ENCODE measurements around the gene MPO. TPM values are rescaled to one million over a fixed set of nuclear protein-coding genes. Genes with fewer than 3 reads are reported as not detected.

Gene MPO
- total RNA-seq, 1 experiment from 2014 or later, result not detected

DNA sequence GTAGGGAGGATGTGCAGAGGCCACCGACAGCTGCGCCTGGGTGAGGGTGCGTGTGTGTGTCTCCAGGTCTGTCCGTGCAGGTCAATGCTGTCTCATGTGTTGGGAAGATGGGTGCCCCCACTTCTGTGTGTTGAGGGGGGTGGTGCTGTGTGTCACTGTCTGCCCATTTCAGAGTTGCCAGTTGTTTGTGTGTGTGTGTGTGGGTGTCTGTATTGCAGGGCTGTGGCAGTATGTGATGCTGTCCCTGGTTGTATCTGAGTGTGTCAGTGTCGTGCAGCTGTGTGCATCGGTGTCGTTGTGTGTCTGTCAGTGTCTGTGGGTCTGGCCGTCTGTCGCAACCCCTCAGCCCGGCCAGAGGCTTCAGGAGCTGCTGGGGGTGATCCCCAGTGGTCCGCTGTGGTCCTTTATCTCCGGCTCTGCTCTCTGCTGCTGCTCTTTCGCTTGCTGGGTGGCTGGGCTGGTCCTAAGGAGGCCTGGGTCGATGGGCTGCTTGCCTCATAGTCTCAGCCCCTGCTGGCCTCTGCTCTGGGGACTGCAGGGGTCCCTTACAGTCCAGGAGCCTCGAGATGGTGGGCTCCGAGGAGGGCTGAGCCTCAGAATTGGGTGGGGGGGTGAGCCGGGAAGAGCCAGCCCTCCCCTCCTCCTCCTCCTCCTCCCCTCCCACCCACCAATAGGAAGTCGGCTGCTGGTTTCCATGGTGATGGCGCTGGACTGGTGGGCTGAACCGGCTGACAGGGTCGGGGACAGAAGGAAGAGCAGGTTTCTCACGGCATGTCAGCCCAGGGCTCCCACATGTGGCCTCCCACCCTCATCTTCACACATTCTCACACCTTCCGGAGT is 47.7 kb upstream of the MPO start, which contains the start of gene TSPOAP1:
Gene TSPOAP1 (minus strand): TSS at position 601 of the 840 bp plus-strand sequence. CDS start 875 bp downstream, outside the sequence.
- POLR2A ChIA-PET, result no interaction called here

More for the DNA sequence above, 47.7 kb upstream of the MPO start, which contains the start of gene TSPOAP1:
- H4K20me1 ChIP-seq (ENCODE audit: insufficient read depth), result no peaks in the 10 kb centered on the region
- ChIA-PET CTCF (interaction anchor here (1.0 to 3.5 kb wide), 2 partner anchors 11 to 119 kb away, joined by 3 to 16 read pairs; no protein-coding TSS in a partner anchor), RAD21 (ENCODE audit: low non-redundant PET in 1 of 2, low total read pairs in 2 of 2, uncharacterized antibody in 2 of 2, unreplicated experiment in 2 of 2) (no interaction called here)
- ATAC-seq, result no peak
- no peaks in the 10 kb centered on the region for H3K36me3 ChIP-seq (ENCODE audit: control insufficient read depth in 1 of 2, insufficient read depth in 2 of 2, low read length in 2 of 2)
- TF ChIP-seq, protein P1, sequence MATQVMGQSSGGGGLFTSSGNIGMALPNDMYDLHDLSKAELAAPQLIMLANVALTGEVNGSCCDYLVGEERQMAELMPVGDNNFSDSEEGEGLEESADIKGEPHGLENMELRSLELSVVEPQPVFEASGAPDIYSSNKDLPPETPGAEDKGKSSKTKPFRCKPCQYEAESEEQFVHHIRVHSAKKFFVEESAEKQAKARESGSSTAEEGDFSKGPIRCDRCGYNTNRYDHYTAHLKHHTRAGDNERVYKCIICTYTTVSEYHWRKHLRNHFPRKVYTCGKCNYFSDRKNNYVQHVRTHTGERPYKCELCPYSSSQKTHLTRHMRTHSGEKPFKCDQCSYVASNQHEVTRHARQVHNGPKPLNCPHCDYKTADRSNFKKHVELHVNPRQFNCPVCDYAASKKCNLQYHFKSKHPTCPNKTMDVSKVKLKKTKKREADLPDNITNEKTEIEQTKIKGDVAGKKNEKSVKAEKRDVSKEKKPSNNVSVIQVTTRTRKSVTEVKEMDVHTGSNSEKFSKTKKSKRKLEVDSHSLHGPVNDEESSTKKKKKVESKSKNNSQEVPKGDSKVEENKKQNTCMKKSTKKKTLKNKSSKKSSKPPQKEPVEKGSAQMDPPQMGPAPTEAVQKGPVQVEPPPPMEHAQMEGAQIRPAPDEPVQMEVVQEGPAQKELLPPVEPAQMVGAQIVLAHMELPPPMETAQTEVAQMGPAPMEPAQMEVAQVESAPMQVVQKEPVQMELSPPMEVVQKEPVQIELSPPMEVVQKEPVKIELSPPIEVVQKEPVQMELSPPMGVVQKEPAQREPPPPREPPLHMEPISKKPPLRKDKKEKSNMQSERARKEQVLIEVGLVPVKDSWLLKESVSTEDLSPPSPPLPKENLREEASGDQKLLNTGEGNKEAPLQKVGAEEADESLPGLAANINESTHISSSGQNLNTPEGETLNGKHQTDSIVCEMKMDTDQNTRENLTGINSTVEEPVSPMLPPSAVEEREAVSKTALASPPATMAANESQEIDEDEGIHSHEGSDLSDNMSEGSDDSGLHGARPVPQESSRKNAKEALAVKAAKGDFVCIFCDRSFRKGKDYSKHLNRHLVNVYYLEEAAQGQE (IDR thresholded peaks at IDR 0.05; ENCODE audit: low read depth), result no peak
- TF ChIP-seq CBX3 (IDR thresholded peaks at IDR 0.05; ENCODE audit: low read depth), result no peak
- TF ChIP-seq EZH2phosphoT487 (IDR thresholded peaks at IDR 0.05; ENCODE audit: borderline replicate concordance), result no peak
- TF ChIP-seq, protein P2, sequence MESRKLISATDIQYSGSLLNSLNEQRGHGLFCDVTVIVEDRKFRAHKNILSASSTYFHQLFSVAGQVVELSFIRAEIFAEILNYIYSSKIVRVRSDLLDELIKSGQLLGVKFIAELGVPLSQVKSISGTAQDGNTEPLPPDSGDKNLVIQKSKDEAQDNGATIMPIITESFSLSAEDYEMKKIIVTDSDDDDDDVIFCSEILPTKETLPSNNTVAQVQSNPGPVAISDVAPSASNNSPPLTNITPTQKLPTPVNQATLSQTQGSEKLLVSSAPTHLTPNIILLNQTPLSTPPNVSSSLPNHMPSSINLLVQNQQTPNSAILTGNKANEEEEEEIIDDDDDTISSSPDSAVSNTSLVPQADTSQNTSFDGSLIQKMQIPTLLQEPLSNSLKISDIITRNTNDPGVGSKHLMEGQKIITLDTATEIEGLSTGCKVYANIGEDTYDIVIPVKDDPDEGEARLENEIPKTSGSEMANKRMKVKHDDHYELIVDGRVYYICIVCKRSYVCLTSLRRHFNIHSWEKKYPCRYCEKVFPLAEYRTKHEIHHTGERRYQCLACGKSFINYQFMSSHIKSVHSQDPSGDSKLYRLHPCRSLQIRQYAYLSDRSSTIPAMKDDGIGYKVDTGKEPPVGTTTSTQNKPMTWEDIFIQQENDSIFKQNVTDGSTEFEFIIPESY (IDR thresholded peaks at IDR 0.05; ENCODE audit: extremely low read depth, insufficient replicate concordance, low read length), result no peak
- TF ChIP-seq ZNF274 (IDR thresholded peaks at IDR 0.05; ENCODE audit: low read depth, low read length), result no peak
- TF ChIP-seq EZH2 (IDR thresholded peaks at IDR 0.05), result no peak
- TF ChIP-seq SIN3A (IDR thresholded peaks at IDR 0.05; ENCODE audit: low read depth), result no peak
- TF ChIP-seq ZFX (IDR thresholded peaks at IDR 0.05), result no peak
- no peak for TF ChIP-seq SRF (IDR thresholded peaks at IDR 0.05; ENCODE audit: low read depth)
- H3K9me3 ChIP-seq (ENCODE audit: control insufficient read depth in 1 of 2, insufficient read depth in 1 of 2, low read depth in 1 of 2, low read length in 2 of 2), result no peaks in the 10 kb centered on the region
- no peaks in the 10 kb centered on the region for H3K79me2 ChIP-seq (ENCODE audit: insufficient read depth, low read length)
- no peak within 1 kb of the TSS for H3K4me3 ChIP-seq (replicated peaks in 1 of 2; ENCODE audit: low read depth in 1 of 2, low read length in 2 of 2)
- H3K4me1 ChIP-seq (ENCODE audit: control insufficient read depth in 1 of 2, insufficient read depth in 2 of 2, low read length in 2 of 2), result peaks cover 3 to 12% of the 10 kb centered on the region in 2 experiments; a peak in 3 of 4 replicates
- no peak within 1 kb of the TSS for H3K27ac ChIP-seq (ENCODE audit: low read depth, low read length)
- H2AFZ ChIP-seq (ENCODE audit: low read depth, low read length, poor library complexity, severe bottlenecking), result no peak within 1 kb of the TSS
- H3K9me2 ChIP-seq (ENCODE audit: insufficient read depth), result no peaks in the 10 kb centered on the region
- no peak for DNase-seq (ENCODE audit: low read depth, low spot score)
- no peaks in the 10 kb centered on the region for H3K27me3 ChIP-seq (ENCODE audit: insufficient read depth, low read length)
- H3K9ac ChIP-seq (ENCODE audit: low read length), result no peak within 1 kb of the TSS
- no TSS peak for BruUV-seq (replicated peaks)
- H3K4me2 ChIP-seq (ENCODE audit: low read length), result no peak within 1 kb of the TSS
- intact Hi-C loops (cut with micrococcal nuclease), result no loop called here
